H9 (cell line): ENCODE measurements around the gene ZMAT2. TPM values are rescaled to one million over a fixed set of nuclear protein-coding genes. Genes with fewer than 3 reads are reported as not detected.

Source experiments
- DNase-seq: peaks from one replicate; pipeline ENCODE4 v3.0.0-alpha.2; 2017
- H2AFZ ChIP-seq: one replicate; pipeline ENCODE4 v1.6.1; 2013; ENCODE audit warnings: mild to moderate bottlenecking, low read length, control low read depth, moderate library complexity
- H2AK5ac ChIP-seq: 2 replicates; pipeline ENCODE4 v1.6.1; 2013; ENCODE audit warnings: low read length, control low read depth, mixed read lengths; ENCODE audit not compliant: insufficient read length
- H2BK120ac ChIP-seq: one replicate; pipeline ENCODE4 v1.6.1; 2013; ENCODE audit warnings: low read depth, mild to moderate bottlenecking, low read length, control low read depth, inconsistent platforms; ENCODE audit not compliant: poor library complexity, severe bottlenecking
- H2BK12ac ChIP-seq: 2 replicates; pipeline ENCODE4 v1.6.1; 2013; ENCODE audit warnings: low read length, control low read depth, mixed read lengths, low read depth; ENCODE audit not compliant: insufficient read length
- H2BK15ac ChIP-seq: 2 replicates; pipeline ENCODE4 v1.6.1; 2013; ENCODE audit warnings: low read depth, low read length, control low read depth
- H2BK20ac ChIP-seq: one replicate; pipeline ENCODE4 v1.6.1; 2013; ENCODE audit warnings: low read depth, mild to moderate bottlenecking, low read length, control low read depth, inconsistent platforms; ENCODE audit not compliant: poor library complexity, severe bottlenecking
- H2BK5ac ChIP-seq: 2 replicates; pipeline ENCODE4 v1.6.1; 2013; ENCODE audit warnings: low read length, control low read depth, mixed read lengths; ENCODE audit not compliant: insufficient read length
- H3K14ac ChIP-seq: 2 replicates; pipeline ENCODE4 v1.6.1; 2013; ENCODE audit warnings: low read length, control low read depth; ENCODE audit not compliant: insufficient read depth
- H3K18ac ChIP-seq: 2 replicates; pipeline ENCODE4 v1.6.1; 2013; ENCODE audit warnings: low read depth, mild to moderate bottlenecking, mixed read lengths, low read length, control low read depth; ENCODE audit not compliant: insufficient read length
- H3K23ac ChIP-seq: 2 replicates; pipeline ENCODE4 v1.6.1; 2013; ENCODE audit warnings: low read length, control low read depth, mixed read lengths, low read depth; ENCODE audit not compliant: insufficient read length
- H3K23me2 ChIP-seq: 2 replicates; pipeline ENCODE4 v1.6.1; 2013; ENCODE audit warnings: low read depth, mild to moderate bottlenecking, mixed read lengths, low read length, control low read depth; ENCODE audit not compliant: insufficient read length, poor library complexity, severe bottlenecking
- H3K27ac ChIP-seq: 2 replicates; pipeline ENCODE4 v1.5.1; 2013; ENCODE audit warnings: low read length, control low read depth, mixed read lengths, low read depth; ENCODE audit not compliant: insufficient read length
- H3K27me3 ChIP-seq: 2 replicates; pipeline ENCODE4 v1.6.1; 2013; ENCODE audit warnings: low read length, control low read depth, inconsistent platforms; ENCODE audit not compliant: insufficient read depth
- H3K4ac ChIP-seq: 2 replicates; pipeline ENCODE4 v1.6.1; 2013; ENCODE audit warnings: low read depth, mild to moderate bottlenecking, control low read depth, inconsistent platforms, low read length, moderate library complexity
- H3K4me1 ChIP-seq: 2 replicates; pipeline ENCODE4 v1.6.1; 2013; ENCODE audit warnings: low read length, control low read depth, inconsistent platforms; ENCODE audit not compliant: insufficient read depth
- H3K4me2 ChIP-seq: 2 replicates; pipeline ENCODE4 v1.6.1; 2013; ENCODE audit warnings: low read length, control low read depth, mixed read lengths; ENCODE audit not compliant: insufficient read length, insufficient read depth
- H3K56ac ChIP-seq: 2 replicates; pipeline ENCODE4 v1.6.1; 2013; ENCODE audit warnings: low read depth, mild to moderate bottlenecking, mixed read lengths, low read length, control low read depth; ENCODE audit not compliant: insufficient read length
- H3K79me1 ChIP-seq: 2 replicates; pipeline ENCODE4 v1.6.1; 2013; ENCODE audit warnings: low read depth, mild to moderate bottlenecking, moderate library complexity, low read length, control low read depth, inconsistent platforms; ENCODE audit not compliant: insufficient read depth, poor library complexity, severe bottlenecking
- H3K79me2 ChIP-seq: 2 replicates; pipeline ENCODE4 v1.6.1; 2013; ENCODE audit warnings: low read length, control low read depth, inconsistent platforms; ENCODE audit not compliant: insufficient read depth
- H3K9ac ChIP-seq: 2 replicates; pipeline ENCODE4 v1.6.1; 2013; ENCODE audit warnings: low read length, control low read depth, mixed read lengths; ENCODE audit not compliant: insufficient read length; ENCODE audit errors: extremely low read depth
- H3K9me3 ChIP-seq: one replicate; pipeline ENCODE4 v1.6.1; 2013; ENCODE audit warnings: low read depth, low read length, inconsistent platforms; ENCODE audit not compliant: control insufficient read depth
- H3T11ph ChIP-seq: one replicate; pipeline ENCODE4 v1.6.1; 2013; ENCODE audit warnings: mild to moderate bottlenecking, low read length, control low read depth, inconsistent platforms
- H4K20me1 ChIP-seq: one replicate; pipeline ENCODE4 v1.6.1; 2013; ENCODE audit not compliant: control insufficient read depth, insufficient read length, insufficient read depth
- H4K5ac ChIP-seq: 2 replicates; pipeline ENCODE4 v1.6.1; 2013; ENCODE audit warnings: low read depth, mild to moderate bottlenecking, mixed read lengths, low read length, control low read depth; ENCODE audit not compliant: insufficient read length
- H4K8ac ChIP-seq: replicated peaks from 2 replicates; pipeline ENCODE4 v1.6.1; 2013; ENCODE audit warnings: low read length, control low read depth, mixed read lengths, low read depth; ENCODE audit not compliant: insufficient read length
- H4K91ac ChIP-seq: 2 replicates; pipeline ENCODE4 v1.6.1; 2013; ENCODE audit warnings: low read depth, mild to moderate bottlenecking, moderate library complexity, mixed read lengths, low read length, control low read depth; ENCODE audit not compliant: insufficient read length
- H3K27ac Mint-ChIP-seq, 3 experiments: 2 replicates in 2 of 3; 3 replicates in 1 of 3; pipeline ENCODE4 v1.8.0; 2020 to 2021; ENCODE audit warnings: mixed read lengths in 3 of 3, mild to moderate bottlenecking in 1 of 3, moderate library complexity in 1 of 3
- H3K27me3 Mint-ChIP-seq: 2 replicates; pipeline ENCODE4 v1.8.0; 2021; ENCODE audit warnings: low read depth, mild to moderate bottlenecking, moderate library complexity, mixed read lengths
- H3K36me3 Mint-ChIP-seq, 3 experiments: 2 replicates in 2 of 3; 3 replicates in 1 of 3; pipeline ENCODE4 v1.8.0; 2020 to 2021; ENCODE audit warnings: low read depth in 3 of 3, mixed read lengths in 3 of 3; ENCODE audit not compliant: insufficient read depth in 1 of 3
- H3K4me1 Mint-ChIP-seq, 2 experiments: 2 replicates each; pipeline ENCODE4 v1.8.0; 2020; ENCODE audit warnings: mixed read lengths in 2 of 2
- H3K4me3 Mint-ChIP-seq, 2 experiments: 2 replicates in 1 of 2; 3 replicates in 1 of 2; pipeline ENCODE4 v1.8.0; 2020 to 2021; ENCODE audit warnings: mild to moderate bottlenecking in 2 of 2, mixed read lengths in 2 of 2, moderate library complexity in 1 of 2
- H3K9me3 Mint-ChIP-seq, 2 experiments: 2 replicates in 1 of 2; 3 replicates in 1 of 2; pipeline ENCODE4 v1.8.0; 2020; ENCODE audit warnings: mild to moderate bottlenecking in 2 of 2, mixed read lengths in 2 of 2, moderate library complexity in 1 of 2
- WGBS: extraction: QIAGEN DNeasy Blood & Tissue Kit; methylation state at CpG from one replicate; pipeline ENCODE4 v1.1.7; 2013; ENCODE audit warnings: missing lambda C conversion rate, low lambda C conversion rate, mixed read lengths; ENCODE audit not compliant: insufficient read length; ENCODE audit errors: extremely low coverage; 5-methylcytosine and 5-hydroxymethylcytosine counted together
- total RNA-seq: library from RNA; stranded (reverse); gene quantifications from 2 replicates; pipeline ENCODE4 v1.2.1, GENCODE V29; 2021
- TF ChIP-seq, protein P1 (sequence below): fragments of 200-600 bp; sonication (generic); conservative IDR thresholded peaks from 3 replicates; pipeline ENCODE4 v1.8.0; 2021; ENCODE audit warnings: antibody characterized with exemption, mild to moderate bottlenecking

ZMAT2 gene
- total RNA-seq, 1 experiment from 2014 or later, result 61.8 TPM

DNA sequence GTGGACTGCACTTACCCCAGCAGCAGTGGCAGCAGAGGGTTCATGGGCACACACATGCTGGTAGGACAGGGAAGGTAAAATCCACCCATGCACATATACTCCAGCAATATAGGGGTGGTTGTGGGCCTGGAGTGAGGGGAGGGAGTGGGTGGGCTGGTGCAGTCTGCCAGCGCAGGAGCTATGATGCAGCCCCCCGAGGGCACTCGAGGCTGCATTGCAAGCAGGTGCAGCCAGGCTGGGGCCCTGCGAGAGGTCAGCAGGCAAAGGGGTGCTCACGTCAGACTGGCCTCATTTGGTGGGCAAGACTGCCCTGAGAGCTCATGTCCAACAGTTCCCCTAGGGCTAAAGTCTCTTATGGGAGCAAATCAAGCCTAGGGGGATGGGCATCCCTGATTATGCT is 53.3 kb downstream of the ZMAT2 start:
- H2BK15ac ChIP-seq, result no peak overlapping the region
- no peak overlapping the region for H3K27ac Mint-ChIP-seq
- H3K36me3 Mint-ChIP-seq, result peaks cover 0 to 9% (median 5%) of the 10 kb centered on the region in 3 experiments; a peak in 4 of 7 replicates
- peaks cover 11% of the 10 kb centered on the region for H3K27me3 Mint-ChIP-seq
- H2AK5ac ChIP-seq, result no peak overlapping the region
- H2BK5ac ChIP-seq, result no peak overlapping the region
- no peak overlapping the region for H2AFZ ChIP-seq
- H3K27ac ChIP-seq, result no peak overlapping the region
- no peak overlapping the region for H3K56ac ChIP-seq
- no peaks in the 10 kb centered on the region for H3K4me1 Mint-ChIP-seq
- no peak overlapping the region for H4K91ac ChIP-seq
- no peak overlapping the region for H4K8ac ChIP-seq
- no peak overlapping the region for H3K4ac ChIP-seq
- H2BK12ac ChIP-seq, result no peak overlapping the region
- H3K14ac ChIP-seq, result no peak overlapping the region
- no peaks in the 10 kb centered on the region for H3K27me3 ChIP-seq
- H3K79me2 ChIP-seq, result no peaks in the 10 kb centered on the region
- no peaks in the 10 kb centered on the region for H4K20me1 ChIP-seq
- no peak overlapping the region for H2BK20ac ChIP-seq
- H3K79me1 ChIP-seq, result no peaks in the 10 kb centered on the region
- TF ChIP-seq, protein P1, sequence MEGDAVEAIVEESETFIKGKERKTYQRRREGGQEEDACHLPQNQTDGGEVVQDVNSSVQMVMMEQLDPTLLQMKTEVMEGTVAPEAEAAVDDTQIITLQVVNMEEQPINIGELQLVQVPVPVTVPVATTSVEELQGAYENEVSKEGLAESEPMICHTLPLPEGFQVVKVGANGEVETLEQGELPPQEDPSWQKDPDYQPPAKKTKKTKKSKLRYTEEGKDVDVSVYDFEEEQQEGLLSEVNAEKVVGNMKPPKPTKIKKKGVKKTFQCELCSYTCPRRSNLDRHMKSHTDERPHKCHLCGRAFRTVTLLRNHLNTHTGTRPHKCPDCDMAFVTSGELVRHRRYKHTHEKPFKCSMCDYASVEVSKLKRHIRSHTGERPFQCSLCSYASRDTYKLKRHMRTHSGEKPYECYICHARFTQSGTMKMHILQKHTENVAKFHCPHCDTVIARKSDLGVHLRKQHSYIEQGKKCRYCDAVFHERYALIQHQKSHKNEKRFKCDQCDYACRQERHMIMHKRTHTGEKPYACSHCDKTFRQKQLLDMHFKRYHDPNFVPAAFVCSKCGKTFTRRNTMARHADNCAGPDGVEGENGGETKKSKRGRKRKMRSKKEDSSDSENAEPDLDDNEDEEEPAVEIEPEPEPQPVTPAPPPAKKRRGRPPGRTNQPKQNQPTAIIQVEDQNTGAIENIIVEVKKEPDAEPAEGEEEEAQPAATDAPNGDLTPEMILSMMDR, result no peak
- H3K9me3 Mint-ChIP-seq, result peaks cover 84 to 90% of the 10 kb centered on the region in 2 experiments
- no peak overlapping the region for H3K4me2 ChIP-seq
- H3K23me2 ChIP-seq, result no peaks in the 10 kb centered on the region
- peaks cover 9% of the 10 kb centered on the region for H3K9me3 ChIP-seq
- no peak for DNase-seq
- no peak overlapping the region for H3K18ac ChIP-seq
- no peaks in the 10 kb centered on the region for H3K4me1 ChIP-seq
- H3K23ac ChIP-seq, result no peak overlapping the region
- no peak overlapping the region for H3K4me3 Mint-ChIP-seq
- no peak overlapping the region for H3K9ac ChIP-seq
- no CpG with 5 or more reads among the region's 5 CpGs for WGBS
- no peak overlapping the region for H2BK120ac ChIP-seq
- no peak overlapping the region for H4K5ac ChIP-seq
- H3T11ph ChIP-seq, result no peak overlapping the region

Other genes starting within 250 kb of the ZMAT2 start
- 7.7 and 10.1 TPM in 2 replicates for gene EIF4EBP3, start 152.8 kb upstream of the ZMAT2 start, total RNA-seq
- 49.3 and 54.0 TPM in 2 replicates for gene SRA1, start 143.0 kb upstream of the ZMAT2 start, total RNA-seq
- 23.8 and 23.9 TPM in 2 replicates for gene APBB3, start 135.8 kb upstream of the ZMAT2 start, total RNA-seq
- gene SLC35A4, start 135.6 kb upstream of the ZMAT2 start, total RNA-seq, result 92.0 and 92.3 TPM in 2 replicates
- gene CD14, start 67.3 kb upstream of the ZMAT2 start, total RNA-seq, result 0.13 TPM in 1 of 2 replicates, not detected in the other
- 37.3 and 39.3 TPM in 2 replicates for gene TMCO6, start 61.0 kb upstream of the ZMAT2 start, total RNA-seq
- 84.9 and 86.6 TPM in 2 replicates for gene NDUFA2, start 52.8 kb upstream of the ZMAT2 start, total RNA-seq
- gene IK, start 52.6 kb upstream of the ZMAT2 start, total RNA-seq, result 75.2 and 79.3 TPM in 2 replicates
- 24.7 and 26.6 TPM in 2 replicates for gene WDR55, start 35.5 kb upstream of the ZMAT2 start, total RNA-seq
- 2.3 and 2.4 TPM in 2 replicates for gene DND1, start 26.9 kb upstream of the ZMAT2 start, total RNA-seq
- 70.2 and 76.3 TPM in 2 replicates for gene HARS1, start 9.1 kb upstream of the ZMAT2 start, total RNA-seq
- gene HARS2, start 9.0 kb upstream of the ZMAT2 start, total RNA-seq, result 20.2 and 20.5 TPM in 2 replicates
- gene PCDHA1, start 85.7 kb downstream of the ZMAT2 start, total RNA-seq, result 0.44 and 0.61 TPM in 2 replicates
- gene PCDHA2, start 94.4 kb downstream of the ZMAT2 start, total RNA-seq, result 0.18 and 0.20 TPM in 2 replicates
- 0.20 TPM in 1 of 2 replicates, not detected in the other for gene PCDHA3, start 100.6 kb downstream of the ZMAT2 start, total RNA-seq
- 3.5 and 3.9 TPM in 2 replicates for gene PCDHA4, start 106.6 kb downstream of the ZMAT2 start, total RNA-seq
- 0.33 and 0.39 TPM in 2 replicates for gene PCDHA5, start 121.2 kb downstream of the ZMAT2 start, total RNA-seq
- 4.5 and 4.9 TPM in 2 replicates for gene PCDHA6, start 127.5 kb downstream of the ZMAT2 start, total RNA-seq
- gene PCDHA7, start 133.8 kb downstream of the ZMAT2 start, total RNA-seq, result 0.48 and 0.86 TPM in 2 replicates
- gene PCDHA8, start 140.7 kb downstream of the ZMAT2 start, total RNA-seq, result 0.57 and 0.79 TPM in 2 replicates
- gene PCDHA9, start 147.9 kb downstream of the ZMAT2 start, total RNA-seq, result 0.46 and 0.55 TPM in 2 replicates
- 10.4 and 10.7 TPM in 2 replicates for gene PCDHA10, start 155.4 kb downstream of the ZMAT2 start, total RNA-seq
- gene PCDHA11, start 168.5 kb downstream of the ZMAT2 start, total RNA-seq, result 6.3 and 6.6 TPM in 2 replicates
- gene PCDHA12, start 174.9 kb downstream of the ZMAT2 start, total RNA-seq, result 7.1 and 7.2 TPM in 2 replicates
- gene PCDHA13, start 181.7 kb downstream of the ZMAT2 start, total RNA-seq, result 1.0 and 1.1 TPM in 2 replicates
- 8.0 and 8.7 TPM in 2 replicates for gene PCDHAC1, start 225.9 kb downstream of the ZMAT2 start, total RNA-seq